Pancreas (tissue), 10 donors: ENCODE measurements around the gene AFF1. TPM values are rescaled to one million over a fixed set of nuclear protein-coding genes. Genes with fewer than 3 reads are reported as not detected.

Experiments
- ATAC-seq, 4 donors: fragments of 200-7000 bp; cut with Tn5 transposase; one replicate each; pipeline versions ENCODE4 v1.8.0 to v1.9.1; 2020; ENCODE audit warnings: mild to moderate bottlenecking in 4 of 4, moderate library complexity in 4 of 4
- DNase-seq, 6 donors: peaks; one replicate each; pipeline ENCODE4 v3.0.0-alpha.2; 2020
- FAIRE-seq: peaks from 2 replicates; lab custom pipeline; 2012; peaks lifted over from hg19 to GRCh38; lab: Jason Lieb, UNC
- H3K27ac ChIP-seq, 4 donors: fragments of 200-600 bp; sonication (generic); 1 replicate in 3 of 4; 2 replicates in 1 of 4; pipeline versions ENCODE4 v1.5.0 to v1.8.0; 2020
- H3K27me3 ChIP-seq, 4 donors: fragments of 200-600 bp; one replicate each; pipeline ENCODE4 v1.8.0; 2021
- H3K36me3 ChIP-seq, 3 donors: fragments of 200-600 bp; sonication (generic) in 1 of 3; one replicate each; pipeline versions ENCODE4 v1.5.0 to v1.8.0; 2020 to 2021
- H3K4me1 ChIP-seq, 3 donors: fragments of 200-600 bp; one replicate each; pipeline ENCODE4 v1.8.0; 2021
- H3K4me3 ChIP-seq, 4 donors: fragments of 200-600 bp; sonication (generic) in 2 of 4; one replicate each; pipeline versions ENCODE4 v1.5.0 to v1.8.0; 2020 to 2021
- H3K9me3 ChIP-seq, 4 donors: fragments of 200-600 bp; one replicate each; pipeline ENCODE4 v1.8.0; 2021
- WGBS, 2 donors: extraction: QIAGEN DNeasy Blood & Tissue Kit; methylation state at CpG; one replicate each; pipeline ENCODE4 v1.1.7; 2013; 5-methylcytosine and 5-hydroxymethylcytosine counted together
- intact Hi-C, 3 donors: fragments of 100-400 bp; cut with DNase I; formaldehyde crosslinking; loops; one replicate each; pipeline versions ENCODE4 v1.11.1 to v1.14.2; 2022
- polyA plus RNA-seq, 2 donors: library from polyadenylated mRNA; stranded (reverse); fragments of 200-250 nt; gene quantifications; one replicate each; pipeline ENCODE4 v1.2.3, GENCODE V29; 2013
- total RNA-seq, 6 donors: library from RNA; stranded (reverse); fragmentation: NEBNext Ultra II Directional in 4 of 6; extraction: Animal tissue kit (Norgen Biotek cat#: 25700) in 4 of 6; gene quantifications; one replicate each; pipeline versions ENCODE4 v1.2.1 to v1.2.4, GENCODE V29; 2021 to 2023
- TF ChIP-seq, protein P1 (sequence below), 4 donors: fragments of 200-600 bp; sonication (generic) in 3 of 4; IDR thresholded peaks; one replicate each; pipeline versions ENCODE4 v1.5.0 to v1.8.0; 2021; ENCODE audit warnings: antibody characterized with exemption in 4 of 4
- donor health status: healthy with polysubstance abuse.
- donor health status: DM: no; HTN: no; CAD: no; lungs with moderate emphysema.
- donor health status: DM: no; HTN: no; CAD: no.
- donor health status: control.
- donor health status: control.
- donor health status: Bipolar disorder and iron deficiency.
- donor health status: DM: yes; HTN: yes; CAD: no.
- donor health status: DM: no; HTN: no; CAD: no.
- donor health status: DM: no; HTN: no; CAD: no.
- donor health status: DM: yes; HTN: yes; CAD: no.

AFF1 gene
- total and polyA plus RNA-seq, 8 donors: 11.8 to 62.0 (median 40.4) TPM

- no peak overlapping the region for H3K4me3 ChIP-seq
- TF ChIP-seq, protein P1, sequence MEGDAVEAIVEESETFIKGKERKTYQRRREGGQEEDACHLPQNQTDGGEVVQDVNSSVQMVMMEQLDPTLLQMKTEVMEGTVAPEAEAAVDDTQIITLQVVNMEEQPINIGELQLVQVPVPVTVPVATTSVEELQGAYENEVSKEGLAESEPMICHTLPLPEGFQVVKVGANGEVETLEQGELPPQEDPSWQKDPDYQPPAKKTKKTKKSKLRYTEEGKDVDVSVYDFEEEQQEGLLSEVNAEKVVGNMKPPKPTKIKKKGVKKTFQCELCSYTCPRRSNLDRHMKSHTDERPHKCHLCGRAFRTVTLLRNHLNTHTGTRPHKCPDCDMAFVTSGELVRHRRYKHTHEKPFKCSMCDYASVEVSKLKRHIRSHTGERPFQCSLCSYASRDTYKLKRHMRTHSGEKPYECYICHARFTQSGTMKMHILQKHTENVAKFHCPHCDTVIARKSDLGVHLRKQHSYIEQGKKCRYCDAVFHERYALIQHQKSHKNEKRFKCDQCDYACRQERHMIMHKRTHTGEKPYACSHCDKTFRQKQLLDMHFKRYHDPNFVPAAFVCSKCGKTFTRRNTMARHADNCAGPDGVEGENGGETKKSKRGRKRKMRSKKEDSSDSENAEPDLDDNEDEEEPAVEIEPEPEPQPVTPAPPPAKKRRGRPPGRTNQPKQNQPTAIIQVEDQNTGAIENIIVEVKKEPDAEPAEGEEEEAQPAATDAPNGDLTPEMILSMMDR (IDR thresholded peaks at IDR 0.05): no peak
- H3K27ac ChIP-seq: no peak overlapping the region
- H3K36me3 ChIP-seq: no peaks in the 10 kb centered on the region
- no peaks in the 10 kb centered on the region for H3K9me3 ChIP-seq
- no peak for DNase-seq
- 83 to 93% methylated on average over 4 of the region's 4 CpGs for WGBS, 2 donors
- ATAC-seq: peak in 2 of 4 donors; percentile 41 to 51
- H3K4me1 ChIP-seq: no peaks in the 10 kb centered on the region
- intact Hi-C loops: loop anchor here in 2 of 3 donors (5.0 to 10.0 kb wide), 2 partner anchors 401 to 404 kb away; no protein-coding TSS in a partner anchor
- no peak for FAIRE-seq
- H3K27me3 ChIP-seq: no peaks in the 10 kb centered on the region
These were observed 36.2 kb upstream of the AFF1 start for GRCh38 chr4:86898562-86898961.

- Histone ChIP-seq H3K4me3 (no peak overlapping the region), H3K27me3 (no peaks in the 10 kb centered on the region), H3K4me1 (peaks cover 0 to 4% (median 0%) of the 10 kb centered on the region in 3 donors), H3K9me3 (no peaks in the 10 kb centered on the region), H3K27ac (no peak overlapping the region), H3K36me3 (no peaks in the 10 kb centered on the region)
- no peak for FAIRE-seq
- intact Hi-C loops: no loop called here
- no peak for DNase-seq
- no peak for ATAC-seq
- TF ChIP-seq, protein P1 (IDR thresholded peaks at IDR 0.05): no peak
- WGBS, 2 donors: 96 to 99% methylated on average over 3 of the region's 3 CpGs
These were observed 32.9 kb upstream of the AFF1 start for GRCh38 chr4:86901864-86902263.

DNA sequence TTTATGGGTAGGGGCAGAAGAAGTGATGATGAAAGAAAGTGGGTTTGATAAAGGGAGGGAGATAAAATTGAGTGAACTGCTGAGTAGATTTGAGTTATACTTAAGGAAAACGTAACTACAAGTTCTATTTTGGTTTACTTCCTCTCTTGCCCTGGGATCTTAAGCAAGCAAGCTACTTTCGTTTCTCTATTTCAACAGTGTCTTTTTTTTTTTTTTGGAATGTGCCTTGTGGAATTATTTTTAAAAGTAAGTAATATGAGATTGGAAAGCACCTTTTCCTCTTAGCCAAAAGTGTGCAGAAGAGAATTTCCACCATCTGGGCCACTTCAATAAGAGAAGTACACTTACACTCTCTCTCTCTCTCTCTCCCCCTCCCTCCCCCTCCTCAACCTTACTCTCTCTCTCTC is 26.6 kb upstream of the AFF1 start:
- TF ChIP-seq, protein P1 (IDR thresholded peaks at IDR 0.05): no peak
- H3K36me3 ChIP-seq: no peaks in the 10 kb centered on the region
- no peak overlapping the region for H3K4me3 ChIP-seq
- intact Hi-C loops: no loop called here
- H3K4me1 ChIP-seq: peaks cover 0 to 17% (median 0%) of the 10 kb centered on the region in 3 donors
- peak in 3 of 4 donors; percentile 15 to 47 (median 31) for ATAC-seq
- DNase-seq: no peak
- peak overlapping the region in 2 of 4 donors; percentile 5 to 20 for H3K27ac ChIP-seq
- WGBS, 2 donors: 33 to 34% methylated on average over 2 of the region's 2 CpGs
- no peak for FAIRE-seq
- no peaks in the 10 kb centered on the region for H3K9me3 ChIP-seq
- no peaks in the 10 kb centered on the region for H3K27me3 ChIP-seq

GRCh38 chr4:86909546-86910295 is 25.1 kb upstream of the AFF1 start:
- Histone ChIP-seq H3K27me3 (no peaks in the 10 kb centered on the region), H3K27ac (no peak overlapping the region), H3K9me3 (no peaks in the 10 kb centered on the region), H3K4me3 (no peak overlapping the region), H3K4me1 (peaks cover 0 to 14% (median 0%) of the 10 kb centered on the region in 3 donors), H3K36me3 (no peaks in the 10 kb centered on the region)
- intact Hi-C loops: no loop called here
- peak in 2 of 4 donors; percentile 13 to 24 for ATAC-seq
- 74 to 77% methylated on average over 8 of the region's 8 CpGs for WGBS, 2 donors
- no peak for DNase-seq
- no peak for FAIRE-seq
- TF ChIP-seq, protein P1 (IDR thresholded peaks at IDR 0.05): no peak

DNA sequence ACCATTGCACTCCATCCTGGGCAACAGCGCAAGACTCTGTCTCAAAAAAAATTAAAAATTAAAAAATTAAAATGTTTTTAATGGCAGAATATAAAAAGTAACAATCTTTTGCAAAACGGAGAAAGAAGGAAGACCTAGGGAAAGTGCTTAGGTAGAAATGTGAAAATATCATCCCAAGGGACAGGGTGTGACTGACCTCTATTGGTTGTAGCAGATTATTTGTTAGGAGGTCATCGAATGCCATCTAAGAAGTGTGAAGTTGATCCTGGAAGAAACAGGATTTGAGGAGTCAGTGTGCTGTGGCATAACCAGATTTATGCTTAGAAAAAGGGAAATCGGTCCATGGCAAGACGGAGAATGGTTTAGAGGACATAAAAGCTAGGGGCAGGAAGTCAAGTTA is 24.4 kb upstream of the AFF1 start:
- Histone ChIP-seq H3K27me3 (no peaks in the 10 kb centered on the region), H3K36me3 (no peaks in the 10 kb centered on the region), H3K4me3 (no peak overlapping the region), H3K4me1 (peaks cover 0 to 13% (median 0%) of the 10 kb centered on the region in 3 donors), H3K9me3 (no peaks in the 10 kb centered on the region), H3K27ac (no peak overlapping the region)
- DNase-seq (no peak), FAIRE-seq (no peak), ATAC-seq (no peak)
- intact Hi-C loops: no loop called here
- TF ChIP-seq, protein P1 (IDR thresholded peaks at IDR 0.05): no peak
- 85 to 90% methylated on average over 5 of the region's 5 CpGs for WGBS, 2 donors
